Progenitor cell of endocrine pancreas (in vitro differentiated cells): Measurements from ENCODE around the gene GMDS. TPM values are rescaled to one million over a fixed set of nuclear protein-coding genes. Genes with fewer than 3 reads are reported as not detected.

Experiments
- DNase-seq: peaks from one replicate; pipeline ENCODE4 v3.0.0; 2021; ENCODE audit warnings: low spot score; ENCODE audit not compliant: unreplicated experiment
- H3K27ac Mint-ChIP-seq: 2 replicates; pipeline ENCODE4 v1.8.0; 2021; ENCODE audit warnings: mild to moderate bottlenecking, moderate library complexity, mixed read lengths
- H3K27me3 Mint-ChIP-seq: 2 replicates; pipeline ENCODE4 v1.8.0; 2021; ENCODE audit warnings: mixed read lengths
- H3K36me3 Mint-ChIP-seq: 2 replicates; pipeline ENCODE4 v1.8.0; 2022; ENCODE audit warnings: mixed read lengths; ENCODE audit not compliant: insufficient read depth
- H3K4me1 Mint-ChIP-seq: 2 replicates; pipeline ENCODE4 v1.8.0; 2021; ENCODE audit warnings: low read depth, mixed read lengths
- H3K4me3 Mint-ChIP-seq: 2 replicates; pipeline ENCODE4 v1.8.0; 2021; ENCODE audit warnings: low read depth, mild to moderate bottlenecking, moderate library complexity, mixed read lengths
- H3K9me3 Mint-ChIP-seq: 2 replicates; pipeline ENCODE4 v1.8.0; 2021; ENCODE audit warnings: low read depth, mixed read lengths
- CTCF ChIP-seq: fragments of 200-600 bp; sonication (generic); IDR thresholded peaks from one replicate; pipeline ENCODE4 v1.5.0; 2021; ENCODE audit warnings: antibody characterized with exemption, mild to moderate bottlenecking; ENCODE audit not compliant: unreplicated experiment
- total RNA-seq: library from RNA; stranded (reverse); gene quantifications from 2 replicates; pipeline ENCODE4 v1.2.1, GENCODE V29; 2021

The GMDS gene
- total RNA-seq, 1 donor from 2014 or later, result 17.2 TPM

GRCh38 chr6:1716396-1716795, 529.0 kb downstream of the GMDS start:
- no peak overlapping the region for H3K27ac Mint-ChIP-seq
- H3K9me3 Mint-ChIP-seq, result no peaks in the 10 kb centered on the region
- H3K27me3 Mint-ChIP-seq, result peaks cover 6% of the 10 kb centered on the region
- no peak for TF ChIP-seq CTCF
- H3K4me3 Mint-ChIP-seq, result no peak overlapping the region
- no peaks in the 10 kb centered on the region for H3K36me3 Mint-ChIP-seq
- no peak for DNase-seq
- H3K4me1 Mint-ChIP-seq, result peaks cover 2% of the 10 kb centered on the region

GRCh38 chr6:1715336-1715735, 530.1 kb downstream of the GMDS start:
- Mint-ChIP-seq H3K9me3 (no peaks in the 10 kb centered on the region), H3K36me3 (no peaks in the 10 kb centered on the region)

GRCh38 chr6:1714654-1715053, 530.8 kb downstream of the GMDS start:
- no peak for TF ChIP-seq CTCF
- Mint-ChIP-seq H3K4me1 (peaks cover 2% of the 10 kb centered on the region), H3K27me3 (peaks cover 6% of the 10 kb centered on the region), H3K27ac (no peak overlapping the region), H3K4me3 (no peak overlapping the region), H3K9me3 (no peaks in the 10 kb centered on the region), H3K36me3 (no peaks in the 10 kb centered on the region)
- DNase-seq, result no peak

More at GRCh38 chr6:1715336-1715735, 530.1 kb downstream of the GMDS start:
- no peak for TF ChIP-seq CTCF
- H3K4me3 Mint-ChIP-seq, result no peak overlapping the region
- no peak overlapping the region for H3K27ac Mint-ChIP-seq
- peaks cover 6% of the 10 kb centered on the region for H3K27me3 Mint-ChIP-seq
- DNase-seq, result no peak
- H3K4me1 Mint-ChIP-seq, result no peaks in the 10 kb centered on the region

- no peak for TF ChIP-seq CTCF
- Mint-ChIP-seq H3K36me3 (no peaks in the 10 kb centered on the region), H3K27ac (no peak overlapping the region), H3K9me3 (no peaks in the 10 kb centered on the region), H3K27me3 (peaks cover 6% of the 10 kb centered on the region), H3K4me3 (no peak overlapping the region), H3K4me1 (peaks cover 2% of the 10 kb centered on the region)
- no peak for DNase-seq
Observed at GRCh38 chr6:1713016-1713600, 532.3 kb downstream of the GMDS start.

- TF ChIP-seq CTCF, result no peak
- Mint-ChIP-seq H3K9me3 (no peaks in the 10 kb centered on the region), H3K27ac (no peak overlapping the region), H3K27me3 (peaks cover 6% of the 10 kb centered on the region), H3K36me3 (no peaks in the 10 kb centered on the region), H3K4me1 (peaks cover 2% of the 10 kb centered on the region), H3K4me3 (no peak overlapping the region)
- no peak for DNase-seq
Observed at GRCh38 chr6:1712451-1712850, 533.0 kb downstream of the GMDS start.
